ENCODE results near the gene LRRTM2.
"Not testable (repeated sequence)": the region's sequence is repeated elsewhere in the genome, so short reads cannot be mapped to it uniquely, and the experiment has no call there.

The LRRTM2 gene

DNA sequence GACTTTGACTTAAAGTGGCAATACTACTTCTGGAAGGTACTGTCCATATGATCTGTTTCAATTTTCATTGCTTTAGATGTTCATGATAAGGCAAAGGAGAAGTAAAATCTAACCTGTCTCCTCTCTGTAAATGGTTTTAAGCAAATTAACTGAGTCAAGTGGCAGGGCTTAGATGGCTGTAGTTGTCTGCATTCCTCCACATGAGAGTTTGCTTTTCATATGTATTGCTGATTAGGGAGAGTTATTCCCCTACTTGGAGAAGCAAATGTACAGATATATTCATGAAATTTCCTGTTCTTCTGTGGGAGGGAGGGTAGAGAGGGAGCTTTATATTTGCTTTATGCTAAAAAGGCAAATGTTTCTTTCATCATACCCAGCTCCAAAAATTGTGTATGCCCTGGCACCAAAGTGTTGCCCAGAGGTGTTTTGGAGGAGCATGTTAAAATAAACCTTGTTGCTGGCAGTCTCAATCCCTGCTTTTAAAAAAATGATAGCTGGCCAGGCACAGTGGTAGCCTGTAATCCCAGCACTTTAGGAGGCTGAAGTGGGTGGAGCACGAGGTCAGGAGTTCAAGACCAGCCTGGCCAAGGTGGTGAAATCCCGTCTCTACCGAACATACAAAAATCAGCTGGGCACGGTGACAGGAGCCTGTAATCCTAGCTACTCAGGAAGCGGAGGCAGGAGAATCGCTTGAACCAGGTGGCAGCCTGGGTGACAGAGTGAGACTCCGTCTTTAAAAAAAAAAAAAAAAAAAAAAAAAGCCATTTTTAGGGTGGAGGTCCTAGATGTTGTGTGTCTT is 3.5 kb upstream of the LRRTM2 start:
- DNase-seq, result no peak

- no peak for DNase-seq
These were observed 1.7 kb upstream of the LRRTM2 start for GRCh38 chr5:138876811-138877210.

GRCh38 chr5:138875946-138876345 is 811 bp upstream of the LRRTM2 start:
- no peak for DNase-seq

- no peak for DNase-seq
These were observed 379 bp upstream of the LRRTM2 start for GRCh38 chr5:138875552-138875875.

- DNase-seq, result no peak
These were observed 894 bp downstream of the LRRTM2 start for GRCh38 chr5:138874241-138874640.

DNA sequence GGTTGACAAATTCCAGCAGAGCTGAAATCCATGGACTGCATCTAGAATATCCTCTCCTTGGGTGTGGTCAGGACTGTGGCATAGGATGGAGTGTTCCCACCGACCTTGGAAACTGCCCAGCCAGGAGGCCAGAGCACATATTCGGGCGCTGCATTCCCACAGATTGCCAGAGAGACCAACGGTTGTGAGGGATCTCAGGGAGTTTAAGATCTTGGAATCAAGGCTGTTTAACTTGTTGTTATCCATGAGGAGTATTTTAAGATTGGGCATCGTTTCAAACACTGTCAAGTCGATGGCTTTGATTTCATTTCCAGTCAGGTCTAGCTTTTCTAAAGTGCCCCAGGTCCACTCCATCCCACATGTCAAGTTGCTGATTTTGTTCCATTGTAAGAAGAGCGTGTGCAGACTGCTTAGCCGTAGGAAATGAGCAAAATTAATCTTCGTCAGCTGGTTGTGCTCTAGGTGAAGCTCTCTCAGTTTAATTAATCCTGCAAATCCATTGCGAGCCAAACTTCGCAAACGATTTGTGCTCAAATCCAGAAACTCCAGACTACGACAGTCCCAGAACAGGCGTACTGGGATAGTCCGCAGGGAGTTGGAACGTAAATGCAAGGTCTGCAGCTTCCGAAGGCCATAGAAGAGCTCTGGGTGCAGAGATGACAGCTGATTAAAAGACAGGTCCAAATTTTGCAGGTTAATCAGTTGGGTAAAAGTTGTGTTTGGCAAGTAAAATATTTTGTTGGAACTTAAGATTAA is 1.5 kb downstream of the LRRTM2 start:
- DNase-seq, result no peak

DNA sequence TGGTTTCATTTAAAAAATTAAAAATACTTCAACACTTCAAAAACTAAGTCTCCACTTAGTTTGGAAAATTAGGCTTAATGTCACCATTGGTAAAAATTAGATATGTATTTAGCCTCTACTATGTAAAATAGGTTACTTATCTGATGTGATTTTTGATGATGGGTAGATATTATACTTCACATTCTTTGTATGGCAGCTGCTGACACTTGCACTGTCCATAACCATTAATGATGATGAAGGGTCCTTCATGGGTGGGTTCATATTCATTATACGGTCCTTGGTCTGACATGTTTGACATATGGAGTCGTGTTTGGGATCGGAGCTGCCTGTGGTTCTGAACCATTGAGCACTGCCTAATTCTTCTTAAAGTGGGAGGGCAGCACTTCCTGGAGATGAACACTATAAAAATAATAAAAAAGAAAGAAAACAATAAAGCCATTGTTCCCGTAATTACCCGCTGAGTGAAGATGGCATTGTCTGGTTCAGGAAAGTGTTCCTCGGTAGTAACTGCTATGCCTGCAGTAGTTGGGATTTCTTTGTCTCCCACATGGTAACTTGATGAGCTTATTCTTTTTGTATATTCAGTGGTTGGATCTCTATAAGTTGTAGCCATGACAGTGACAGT is 2.2 kb downstream of the LRRTM2 start:
- no peak for DNase-seq

DNA sequence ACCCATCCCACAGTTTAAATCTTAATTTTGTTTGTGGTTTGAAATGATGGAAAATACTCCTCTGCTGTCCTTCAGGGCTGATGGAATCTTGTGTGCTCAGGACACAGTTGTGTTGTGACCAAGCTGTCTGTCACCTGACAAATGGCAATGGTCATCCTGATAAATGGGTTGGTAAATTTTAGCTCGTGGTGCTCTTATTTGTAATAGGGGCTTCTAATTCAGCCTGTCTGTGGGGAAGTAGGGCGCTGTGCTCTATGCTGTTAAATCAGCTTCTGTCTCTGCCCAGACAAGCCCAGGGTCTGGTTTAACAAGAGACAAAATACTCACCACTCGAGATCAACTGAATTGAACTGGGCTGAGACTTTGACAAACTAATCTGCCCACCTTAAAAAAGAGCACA is 4.5 kb downstream of the LRRTM2 start:
- DNase-seq, result no peak

GRCh38 chr5:138869763-138870500 is 5.2 kb downstream of the LRRTM2 start:
- no peak for DNase-seq

GRCh38 chr5:138869038-138869437 is 6.1 kb downstream of the LRRTM2 start:
- no peak for DNase-seq

- DNase-seq, result no peak
These were observed 8.1 kb downstream of the LRRTM2 start for GRCh38 chr5:138867011-138867410.

GRCh38 chr5:138853132-138853531 is 22.0 kb downstream of the LRRTM2 start:
- DNase-seq, result no peak

DNA sequence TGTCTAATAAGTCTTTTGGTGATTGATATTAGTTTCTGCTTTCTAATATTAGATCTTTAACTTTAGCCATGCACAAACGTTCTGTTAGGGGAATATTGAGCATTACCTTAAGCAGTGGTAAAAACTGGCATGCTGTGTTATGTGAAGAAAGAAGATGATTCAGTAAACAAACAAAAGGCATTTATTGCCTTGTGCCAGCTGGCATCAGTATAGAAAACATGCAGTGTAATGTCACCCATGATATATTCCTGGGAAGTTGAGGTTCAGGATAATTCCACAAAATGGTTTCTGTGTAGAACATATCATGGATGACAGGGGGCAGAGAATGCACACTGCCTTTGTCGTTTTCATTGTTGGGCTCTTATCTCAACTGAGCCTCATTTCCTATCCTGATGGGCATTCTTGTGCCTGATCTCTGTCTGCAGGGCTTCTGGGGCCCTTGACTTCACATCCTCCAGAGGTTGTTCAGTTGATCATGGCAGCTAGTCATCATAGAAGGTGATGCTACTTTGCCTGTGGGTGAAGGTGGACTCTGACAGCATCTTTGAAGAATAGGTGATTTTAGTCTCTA is 24.2 kb downstream of the LRRTM2 start:
- no peak for DNase-seq

DNA sequence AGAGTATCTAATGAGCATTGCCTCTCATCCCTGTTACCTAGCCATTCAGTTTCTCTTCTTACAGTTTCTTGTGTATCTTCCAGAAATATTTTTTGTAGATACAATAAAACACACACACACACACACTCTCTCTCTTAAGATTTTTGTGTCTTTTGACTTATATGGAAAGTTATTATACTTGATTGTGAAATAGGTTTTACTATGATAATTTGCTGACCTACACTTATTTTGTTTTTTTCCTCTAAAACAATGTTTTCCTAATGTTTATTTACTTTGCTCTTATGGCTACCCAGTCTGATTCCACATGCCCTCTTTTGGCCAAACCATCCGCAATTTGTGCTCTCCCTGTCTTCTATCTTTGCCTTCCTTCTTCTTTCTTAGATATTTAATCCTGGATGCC is 25.3 kb downstream of the LRRTM2 start:
- no peak for DNase-seq

- no peak for DNase-seq
These were observed 25.7 kb downstream of the LRRTM2 start for GRCh38 chr5:138849439-138849838.

GRCh38 chr5:138844812-138845513 is 30.2 kb downstream of the LRRTM2 start:
- DNase-seq, result no peak

DNA sequence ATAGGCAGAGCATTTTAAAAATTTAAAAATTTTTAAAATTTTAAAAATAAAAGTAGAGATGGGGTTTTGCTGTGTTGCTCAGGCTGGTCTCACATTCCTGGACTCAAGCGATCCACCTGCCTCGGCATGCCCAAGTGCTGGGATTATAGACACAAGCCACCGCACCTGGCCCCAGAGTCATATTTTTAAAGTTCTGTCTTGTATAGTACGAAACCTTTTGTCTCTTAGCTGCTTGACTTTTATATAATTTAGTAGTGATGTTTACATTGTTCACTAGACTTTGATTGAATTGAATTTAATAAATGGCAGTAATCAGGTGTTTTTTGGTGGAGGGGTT is 31.0 kb downstream of the LRRTM2 start:
- no peak for DNase-seq

- DNase-seq, result no peak
These were observed 31.6 kb downstream of the LRRTM2 start for GRCh38 chr5:138843316-138844124.

DNA sequence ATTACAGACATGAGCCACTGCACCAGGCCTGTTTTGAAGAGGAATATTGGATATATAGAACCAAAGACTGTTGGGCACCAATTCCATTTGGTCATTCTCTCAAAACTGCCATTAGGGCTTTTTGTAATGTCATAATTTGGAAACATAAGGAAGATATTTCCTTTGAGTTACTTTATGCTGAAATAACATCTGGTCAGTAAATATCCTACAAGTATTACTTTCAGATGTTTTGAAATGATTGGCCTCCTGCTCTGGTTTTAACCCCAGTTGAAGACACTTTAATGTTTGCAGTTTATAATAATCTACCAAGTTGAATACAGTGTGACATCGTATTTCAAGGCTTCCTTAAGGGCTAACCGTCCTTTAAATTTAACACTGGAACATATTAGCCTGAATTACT is 33.6 kb downstream of the LRRTM2 start:
- no peak for DNase-seq

DNA sequence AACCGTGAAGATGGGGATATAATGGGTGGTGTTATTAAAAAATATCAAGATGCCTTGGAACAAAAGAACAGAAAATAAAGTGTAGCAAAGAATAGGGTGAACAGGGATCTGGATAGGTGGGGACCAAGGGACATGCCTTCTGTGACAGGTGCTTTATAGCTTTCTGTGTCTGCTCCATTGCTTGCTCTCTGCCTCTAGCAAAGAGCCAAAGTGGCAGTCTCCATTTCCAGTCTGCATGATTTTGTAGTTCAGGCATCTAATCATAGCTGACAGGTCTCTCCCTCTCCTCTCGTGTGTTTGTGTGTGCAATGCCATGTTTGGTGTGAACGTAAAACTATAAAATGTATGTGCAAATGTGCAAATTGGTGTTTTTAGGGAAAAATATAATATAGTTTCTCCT is 35.0 kb downstream of the LRRTM2 start:
- DNase-seq, result no peak

DNA sequence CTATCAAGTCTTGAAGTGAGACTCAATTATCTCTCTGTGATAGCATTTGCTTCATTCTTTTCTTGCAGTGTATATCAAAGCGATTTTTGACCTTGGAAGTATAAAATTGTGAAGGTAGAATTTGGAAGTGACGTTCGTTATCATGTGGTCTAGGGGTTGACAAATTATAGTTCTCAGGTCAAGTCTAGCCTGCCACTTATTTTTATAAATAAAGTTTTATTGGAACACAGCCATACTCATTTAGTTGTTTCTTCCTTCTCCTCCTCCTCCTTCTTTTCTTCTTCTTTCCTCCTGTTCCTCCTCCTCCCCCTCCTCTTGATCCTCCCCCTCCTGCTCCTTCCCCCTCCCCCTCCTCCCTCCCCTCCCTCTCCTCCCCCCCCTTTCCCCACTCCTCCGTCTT is 38.0 kb downstream of the LRRTM2 start:
- DNase-seq, result no peak

DNA sequence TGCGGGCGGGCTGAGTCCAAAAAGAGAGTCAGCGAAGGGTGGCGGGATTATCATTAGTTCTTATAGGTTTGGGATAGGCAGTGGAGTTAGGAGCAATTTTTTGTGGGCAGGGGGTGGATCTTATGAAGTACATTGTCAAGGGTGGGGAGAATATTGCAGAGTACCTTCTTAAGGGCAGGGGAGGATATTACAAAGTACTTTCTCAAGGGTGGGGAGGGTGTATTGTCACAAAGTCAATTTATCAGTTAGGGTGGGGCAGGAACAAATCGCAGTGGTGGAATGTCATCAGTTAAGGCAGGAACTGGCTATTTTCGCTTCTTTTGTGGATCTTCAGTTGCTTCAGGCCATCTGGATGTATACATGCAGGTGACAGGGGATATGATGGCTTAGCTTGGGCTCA is 40.3 kb downstream of the LRRTM2 start:
- DNase-seq, result not testable (repeated sequence)

All from activated effector memory CD4-positive, alpha-beta T cell treated with Interleukin-2 at 50 U/mL for 16 hours (primary cell).